ENCODE data around the gene MCUB.

The MCUB gene

DNA sequence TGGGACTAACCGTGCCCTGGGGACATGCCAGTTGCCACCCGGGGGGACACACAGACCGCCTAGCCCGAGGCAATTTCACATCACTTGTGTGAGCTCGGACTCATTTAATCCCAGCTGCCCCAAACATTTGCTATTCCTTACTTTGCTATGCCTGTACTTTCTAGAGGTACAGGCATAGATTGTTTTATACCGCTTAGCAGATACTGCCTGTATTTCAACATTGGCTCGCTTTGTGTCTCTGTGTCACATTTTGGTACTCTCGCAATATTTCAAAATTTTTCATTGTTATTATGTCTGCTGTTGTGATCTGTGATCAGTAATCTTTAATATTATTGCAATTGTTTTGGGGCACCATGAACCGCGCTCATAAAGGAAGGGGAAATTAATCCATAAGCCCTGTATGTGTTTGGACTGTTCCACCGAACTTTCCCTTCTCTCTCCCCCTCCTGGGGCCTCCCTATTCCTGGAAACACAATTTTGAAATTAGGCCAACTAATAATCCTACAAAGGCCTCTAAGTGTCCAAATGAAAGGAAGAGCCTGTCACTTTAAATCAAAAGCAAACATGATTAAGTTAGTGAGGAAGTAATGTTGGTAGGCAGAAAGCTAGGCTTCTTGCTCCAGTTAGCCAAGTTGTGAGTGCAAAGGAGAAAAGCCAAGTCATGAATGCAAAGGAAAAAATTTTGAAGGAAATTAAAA, 143.8 kb downstream of the MCUB start:
- Histone ChIP-seq H3K36me3 (ENCODE audit: control insufficient read depth in 2 of 2, insufficient read depth in 1 of 2, low read length in 2 of 2) (peaks cover 0 to 22% of the 10 kb centered on the region in 2 experiments; a peak in 1 of 3 replicates), H3K9me3 (ENCODE audit: control insufficient read depth, insufficient read depth, low read depth, low read length) (no peaks in the 10 kb centered on the region), H3K4me1 (ENCODE audit: control insufficient read depth, insufficient read depth, low read length) (no peaks in the 10 kb centered on the region), H3K27ac (ENCODE audit: extremely low read depth, low read depth, low read length) (peak overlapping the region; percentile 62; the same call in 1 of the 2 replicates), H3K4me3 (ENCODE audit: low read depth, low read length) (peak overlapping the region; percentile 51)
- ChIA-PET CTCF (interaction anchor here (0.7 to 0.9 kb wide), 3 partner anchors 15 to 123 kb away, joined by 3 to 4 read pairs (median 4); partner anchors contain the start of gene RRH), POLR2A (interaction anchor here (1.0 to 1.1 kb wide), 3 partner anchors 9 to 26 kb away, joined by 3 to 6 read pairs (median 3); partner anchors contain the start of gene PLA2G12A)
- TF ChIP-seq ZFP69B (tag by site-specific recombination; IDR thresholded peaks at IDR 0.05) (no peak), ZNF843 (tag by site-specific recombination; IDR thresholded peaks at IDR 0.05) (no peak), WT1 (tag by site-specific recombination; IDR thresholded peaks at IDR 0.05) (no peak), ZNF335 (tag by site-specific recombination; conservative IDR thresholded peaks at IDR 0.05) (peak; percentile 77), ZEB2 (tag by site-specific recombination; IDR thresholded peaks at IDR 0.05) (0 out of 2 replicates have a peak, but pooled peaks have one; percentile 6), ZNF423 (tag by site-specific recombination; IDR thresholded peaks at IDR 0.05) (peak; percentile 94; the same call in 1 of the 2 replicates)
- TF ChIP-seq, protein P1, sequence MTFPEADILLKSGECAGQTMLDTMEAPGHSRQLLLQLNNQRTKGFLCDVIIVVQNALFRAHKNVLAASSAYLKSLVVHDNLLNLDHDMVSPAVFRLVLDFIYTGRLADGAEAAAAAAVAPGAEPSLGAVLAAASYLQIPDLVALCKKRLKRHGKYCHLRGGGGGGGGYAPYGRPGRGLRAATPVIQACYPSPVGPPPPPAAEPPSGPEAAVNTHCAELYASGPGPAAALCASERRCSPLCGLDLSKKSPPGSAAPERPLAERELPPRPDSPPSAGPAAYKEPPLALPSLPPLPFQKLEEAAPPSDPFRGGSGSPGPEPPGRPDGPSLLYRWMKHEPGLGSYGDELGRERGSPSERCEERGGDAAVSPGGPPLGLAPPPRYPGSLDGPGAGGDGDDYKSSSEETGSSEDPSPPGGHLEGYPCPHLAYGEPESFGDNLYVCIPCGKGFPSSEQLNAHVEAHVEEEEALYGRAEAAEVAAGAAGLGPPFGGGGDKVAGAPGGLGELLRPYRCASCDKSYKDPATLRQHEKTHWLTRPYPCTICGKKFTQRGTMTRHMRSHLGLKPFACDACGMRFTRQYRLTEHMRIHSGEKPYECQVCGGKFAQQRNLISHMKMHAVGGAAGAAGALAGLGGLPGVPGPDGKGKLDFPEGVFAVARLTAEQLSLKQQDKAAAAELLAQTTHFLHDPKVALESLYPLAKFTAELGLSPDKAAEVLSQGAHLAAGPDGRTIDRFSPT (tag by site-specific recombination; IDR thresholded peaks at IDR 0.05): peak; percentile 67; the same call in 1 of the 2 replicates
- TF ChIP-seq, protein P2, sequence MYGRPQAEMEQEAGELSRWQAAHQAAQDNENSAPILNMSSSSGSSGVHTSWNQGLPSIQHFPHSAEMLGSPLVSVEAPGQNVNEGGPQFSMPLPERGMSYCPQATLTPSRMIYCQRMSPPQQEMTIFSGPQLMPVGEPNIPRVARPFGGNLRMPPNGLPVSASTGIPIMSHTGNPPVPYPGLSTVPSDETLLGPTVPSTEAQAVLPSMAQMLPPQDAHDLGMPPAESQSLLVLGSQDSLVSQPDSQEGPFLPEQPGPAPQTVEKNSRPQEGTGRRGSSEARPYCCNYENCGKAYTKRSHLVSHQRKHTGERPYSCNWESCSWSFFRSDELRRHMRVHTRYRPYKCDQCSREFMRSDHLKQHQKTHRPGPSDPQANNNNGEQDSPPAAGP (tag by site-specific recombination; IDR thresholded peaks at IDR 0.05): no peak
- TF ChIP-seq, protein P3, sequence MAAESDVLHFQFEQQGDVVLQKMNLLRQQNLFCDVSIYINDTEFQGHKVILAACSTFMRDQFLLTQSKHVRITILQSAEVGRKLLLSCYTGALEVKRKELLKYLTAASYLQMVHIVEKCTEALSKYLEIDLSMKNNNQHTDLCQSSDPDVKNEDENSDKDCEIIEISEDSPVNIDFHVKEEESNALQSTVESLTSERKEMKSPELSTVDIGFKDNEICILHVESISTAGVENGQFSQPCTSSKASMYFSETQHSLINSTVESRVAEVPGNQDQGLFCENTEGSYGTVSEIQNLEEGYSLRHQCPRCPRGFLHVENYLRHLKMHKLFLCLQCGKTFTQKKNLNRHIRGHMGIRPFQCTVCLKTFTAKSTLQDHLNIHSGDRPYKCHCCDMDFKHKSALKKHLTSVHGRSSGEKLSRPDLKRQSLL (tag by site-specific recombination; IDR thresholded peaks at IDR 0.05): no peak
- TF ChIP-seq, protein P4, sequence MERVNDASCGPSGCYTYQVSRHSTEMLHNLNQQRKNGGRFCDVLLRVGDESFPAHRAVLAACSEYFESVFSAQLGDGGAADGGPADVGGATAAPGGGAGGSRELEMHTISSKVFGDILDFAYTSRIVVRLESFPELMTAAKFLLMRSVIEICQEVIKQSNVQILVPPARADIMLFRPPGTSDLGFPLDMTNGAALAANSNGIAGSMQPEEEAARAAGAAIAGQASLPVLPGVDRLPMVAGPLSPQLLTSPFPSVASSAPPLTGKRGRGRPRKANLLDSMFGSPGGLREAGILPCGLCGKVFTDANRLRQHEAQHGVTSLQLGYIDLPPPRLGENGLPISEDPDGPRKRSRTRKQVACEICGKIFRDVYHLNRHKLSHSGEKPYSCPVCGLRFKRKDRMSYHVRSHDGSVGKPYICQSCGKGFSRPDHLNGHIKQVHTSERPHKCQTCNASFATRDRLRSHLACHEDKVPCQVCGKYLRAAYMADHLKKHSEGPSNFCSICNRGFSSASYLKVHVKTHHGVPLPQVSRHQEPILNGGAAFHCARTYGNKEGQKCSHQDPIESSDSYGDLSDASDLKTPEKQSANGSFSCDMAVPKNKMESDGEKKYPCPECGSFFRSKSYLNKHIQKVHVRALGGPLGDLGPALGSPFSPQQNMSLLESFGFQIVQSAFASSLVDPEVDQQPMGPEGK (tag by site-specific recombination; IDR thresholded peaks at IDR 0.05): peak; percentile 11; the same call in 1 of the 2 replicates
- TF ChIP-seq, protein P5, sequence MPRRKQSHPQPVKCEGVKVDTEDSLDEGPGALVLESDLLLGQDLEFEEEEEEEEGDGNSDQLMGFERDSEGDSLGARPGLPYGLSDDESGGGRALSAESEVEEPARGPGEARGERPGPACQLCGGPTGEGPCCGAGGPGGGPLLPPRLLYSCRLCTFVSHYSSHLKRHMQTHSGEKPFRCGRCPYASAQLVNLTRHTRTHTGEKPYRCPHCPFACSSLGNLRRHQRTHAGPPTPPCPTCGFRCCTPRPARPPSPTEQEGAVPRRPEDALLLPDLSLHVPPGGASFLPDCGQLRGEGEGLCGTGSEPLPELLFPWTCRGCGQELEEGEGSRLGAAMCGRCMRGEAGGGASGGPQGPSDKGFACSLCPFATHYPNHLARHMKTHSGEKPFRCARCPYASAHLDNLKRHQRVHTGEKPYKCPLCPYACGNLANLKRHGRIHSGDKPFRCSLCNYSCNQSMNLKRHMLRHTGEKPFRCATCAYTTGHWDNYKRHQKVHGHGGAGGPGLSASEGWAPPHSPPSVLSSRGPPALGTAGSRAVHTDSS (tag by site-specific recombination; IDR thresholded peaks at IDR 0.05): no peak
- TF ChIP-seq, protein P6, sequence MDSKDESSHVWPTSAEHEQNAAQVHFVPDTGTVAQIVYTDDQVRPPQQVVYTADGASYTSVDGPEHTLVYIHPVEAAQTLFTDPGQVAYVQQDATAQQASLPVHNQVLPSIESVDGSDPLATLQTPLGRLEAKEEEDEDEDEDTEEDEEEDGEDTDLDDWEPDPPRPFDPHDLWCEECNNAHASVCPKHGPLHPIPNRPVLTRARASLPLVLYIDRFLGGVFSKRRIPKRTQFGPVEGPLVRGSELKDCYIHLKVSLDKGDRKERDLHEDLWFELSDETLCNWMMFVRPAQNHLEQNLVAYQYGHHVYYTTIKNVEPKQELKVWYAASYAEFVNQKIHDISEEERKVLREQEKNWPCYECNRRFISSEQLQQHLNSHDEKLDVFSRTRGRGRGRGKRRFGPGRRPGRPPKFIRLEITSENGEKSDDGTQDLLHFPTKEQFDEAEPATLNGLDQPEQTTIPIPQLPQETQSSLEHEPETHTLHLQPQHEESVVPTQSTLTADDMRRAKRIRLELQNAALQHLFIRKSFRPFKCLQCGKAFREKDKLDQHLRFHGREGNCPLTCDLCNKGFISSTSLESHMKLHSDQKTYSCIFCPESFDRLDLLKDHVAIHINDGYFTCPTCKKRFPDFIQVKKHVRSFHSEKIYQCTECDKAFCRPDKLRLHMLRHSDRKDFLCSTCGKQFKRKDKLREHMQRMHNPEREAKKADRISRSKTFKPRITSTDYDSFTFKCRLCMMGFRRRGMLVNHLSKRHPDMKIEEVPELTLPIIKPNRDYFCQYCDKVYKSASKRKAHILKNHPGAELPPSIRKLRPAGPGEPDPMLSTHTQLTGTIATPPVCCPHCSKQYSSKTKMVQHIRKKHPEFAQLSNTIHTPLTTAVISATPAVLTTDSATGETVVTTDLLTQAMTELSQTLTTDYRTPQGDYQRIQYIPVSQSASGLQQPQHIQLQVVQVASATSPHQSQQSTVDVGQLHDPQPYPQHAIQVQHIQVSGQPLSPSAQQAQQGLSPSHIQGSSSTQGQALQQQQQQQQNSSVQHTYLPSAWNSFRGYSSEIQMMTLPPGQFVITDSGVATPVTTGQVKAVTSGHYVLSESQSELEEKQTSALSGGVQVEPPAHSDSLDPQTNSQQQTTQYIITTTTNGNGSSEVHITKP (tag by site-specific recombination; IDR thresholded peaks at IDR 0.05): peak; percentile 78
- TF ChIP-seq, protein P7, sequence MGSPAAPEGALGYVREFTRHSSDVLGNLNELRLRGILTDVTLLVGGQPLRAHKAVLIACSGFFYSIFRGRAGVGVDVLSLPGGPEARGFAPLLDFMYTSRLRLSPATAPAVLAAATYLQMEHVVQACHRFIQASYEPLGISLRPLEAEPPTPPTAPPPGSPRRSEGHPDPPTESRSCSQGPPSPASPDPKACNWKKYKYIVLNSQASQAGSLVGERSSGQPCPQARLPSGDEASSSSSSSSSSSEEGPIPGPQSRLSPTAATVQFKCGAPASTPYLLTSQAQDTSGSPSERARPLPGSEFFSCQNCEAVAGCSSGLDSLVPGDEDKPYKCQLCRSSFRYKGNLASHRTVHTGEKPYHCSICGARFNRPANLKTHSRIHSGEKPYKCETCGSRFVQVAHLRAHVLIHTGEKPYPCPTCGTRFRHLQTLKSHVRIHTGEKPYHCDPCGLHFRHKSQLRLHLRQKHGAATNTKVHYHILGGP (tag by site-specific recombination; IDR thresholded peaks at IDR 0.05): peak; percentile 80
